ENCODE results near the gene HGFAC.

DNA sequence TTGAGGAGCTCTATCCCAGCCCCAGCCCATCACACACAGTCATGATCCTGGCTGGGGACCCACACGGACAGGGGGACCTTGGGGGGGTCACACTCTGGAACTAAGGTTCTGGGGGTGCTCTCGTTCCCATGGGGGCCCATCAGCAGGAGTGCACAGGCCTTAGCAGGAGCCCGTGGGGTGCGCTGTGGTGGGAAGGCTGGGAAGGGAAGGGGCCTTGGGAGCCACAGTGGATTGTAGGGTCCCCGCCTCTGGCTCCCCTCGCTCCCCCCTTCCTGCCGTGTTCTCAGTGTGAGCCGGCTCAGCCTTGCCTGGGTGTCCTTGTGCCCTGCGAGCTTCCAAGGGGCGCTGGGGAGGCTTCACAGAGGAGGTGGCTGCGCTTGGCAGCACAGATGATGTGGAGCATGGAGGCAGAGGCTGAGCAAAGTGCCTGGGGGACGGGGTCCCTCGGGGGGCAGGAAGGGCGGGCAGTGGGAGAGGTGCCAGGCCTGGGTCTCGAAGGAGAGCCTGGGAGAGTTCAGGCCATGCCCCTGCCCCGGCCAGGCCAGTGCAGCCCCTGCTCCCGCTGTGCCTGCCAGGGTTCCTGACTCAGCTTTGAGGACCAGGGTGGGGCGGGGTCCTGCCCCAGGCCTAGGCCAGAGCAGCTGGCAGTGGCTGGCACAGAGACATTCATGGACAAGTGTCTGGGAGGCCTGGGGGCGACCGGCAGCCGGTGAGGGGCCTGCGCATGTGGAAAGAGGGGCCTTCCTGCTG is 5.5 kb upstream of the HGFAC start:
- TF ChIP-seq, protein P1, sequence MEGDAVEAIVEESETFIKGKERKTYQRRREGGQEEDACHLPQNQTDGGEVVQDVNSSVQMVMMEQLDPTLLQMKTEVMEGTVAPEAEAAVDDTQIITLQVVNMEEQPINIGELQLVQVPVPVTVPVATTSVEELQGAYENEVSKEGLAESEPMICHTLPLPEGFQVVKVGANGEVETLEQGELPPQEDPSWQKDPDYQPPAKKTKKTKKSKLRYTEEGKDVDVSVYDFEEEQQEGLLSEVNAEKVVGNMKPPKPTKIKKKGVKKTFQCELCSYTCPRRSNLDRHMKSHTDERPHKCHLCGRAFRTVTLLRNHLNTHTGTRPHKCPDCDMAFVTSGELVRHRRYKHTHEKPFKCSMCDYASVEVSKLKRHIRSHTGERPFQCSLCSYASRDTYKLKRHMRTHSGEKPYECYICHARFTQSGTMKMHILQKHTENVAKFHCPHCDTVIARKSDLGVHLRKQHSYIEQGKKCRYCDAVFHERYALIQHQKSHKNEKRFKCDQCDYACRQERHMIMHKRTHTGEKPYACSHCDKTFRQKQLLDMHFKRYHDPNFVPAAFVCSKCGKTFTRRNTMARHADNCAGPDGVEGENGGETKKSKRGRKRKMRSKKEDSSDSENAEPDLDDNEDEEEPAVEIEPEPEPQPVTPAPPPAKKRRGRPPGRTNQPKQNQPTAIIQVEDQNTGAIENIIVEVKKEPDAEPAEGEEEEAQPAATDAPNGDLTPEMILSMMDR (IDR thresholded peaks at IDR 0.05), result no peak
- TF ChIP-seq POLR2A (IDR thresholded peaks at IDR 0.05), result no peak
